Naive thymus-derived CD4-positive, alpha-beta T cell (primary cell): ENCODE measurements around the gene NPPA. TPM values are rescaled to one million over a fixed set of nuclear protein-coding genes. Genes with fewer than 3 reads are reported as not detected.
"Not testable (repeated sequence)": the region's sequence is repeated elsewhere in the genome, so short reads cannot be mapped to it uniquely, and the experiment has no call there.

ENCODE experiments used
- ATAC-seq: fragments of 150-1000 bp; cut with Tn5 transposase; 2 replicates; pipeline ENCODE4 v1.10.0; 2021; ENCODE audit warnings: mild to moderate bottlenecking, moderate library complexity
- CTCF ChIA-PET: fragments of 350-600 bp; sonication (Branson Sonifier 250); formaldehyde crosslinking; loops from one replicate; lab custom pipeline; 2021; ENCODE audit warnings: antibody characterized with exemption; lab: Charles Lee
- POLR2A ChIA-PET: fragments of 350-600 bp; sonication (Branson Sonifier 250); formaldehyde crosslinking; loops from one replicate; lab custom pipeline; 2021; ENCODE audit warnings: antibody characterized with exemption, inconsistent platforms; lab: Charles Lee
- DNase-seq, 9 donors: peaks; one replicate each; pipeline versions ENCODE4 v3.0.0 to v3.0.0-alpha.2; 2020 to 2022; ENCODE audit warnings: mixed read lengths in 1 of 9
- H3K27ac ChIP-seq: one replicate; pipeline ENCODE4 v1.7.0; 2013; ENCODE audit warnings: mild to moderate bottlenecking, low read depth, low read length, moderate library complexity
- H3K27me3 ChIP-seq, 2 donors: one replicate each; pipeline ENCODE4 v1.7.0; 2013; ENCODE audit warnings: low read length in 2 of 2, mild to moderate bottlenecking in 2 of 2, moderate library complexity in 2 of 2; ENCODE audit not compliant: control insufficient read depth in 2 of 2, insufficient read depth in 2 of 2
- H3K36me3 ChIP-seq, 3 experiments: 1 replicate in 2 of 3; 2 replicates in 1 of 3; pipeline ENCODE4 v1.7.0; 2013; ENCODE audit warnings: low read length in 3 of 3, mild to moderate bottlenecking in 3 of 3, moderate library complexity in 1 of 3; ENCODE audit not compliant: insufficient read depth in 3 of 3, control insufficient read depth in 2 of 3
- H3K4me1 ChIP-seq, 2 donors: one replicate each; pipeline ENCODE4 v1.7.0; 2013; ENCODE audit warnings: low read length in 2 of 2, mild to moderate bottlenecking in 2 of 2, moderate library complexity in 1 of 2; ENCODE audit not compliant: control insufficient read depth in 2 of 2, insufficient read depth in 2 of 2
- H3K4me3 ChIP-seq: 2 replicates; pipeline ENCODE4 v1.7.0; 2013; ENCODE audit warnings: mild to moderate bottlenecking, low read length
- H3K9me3 ChIP-seq, 3 experiments: 1 replicate in 2 of 3; 2 replicates in 1 of 3; pipeline ENCODE4 v1.7.0; 2013; ENCODE audit warnings: low read length in 3 of 3; ENCODE audit not compliant: control insufficient read depth in 2 of 3
- H3K27ac Mint-ChIP-seq, 9 donors: one replicate each; pipeline ENCODE4 v1.8.0; 2020 to 2022; ENCODE audit warnings: mixed read lengths in 9 of 9, mild to moderate bottlenecking in 8 of 9, moderate library complexity in 5 of 9, inconsistent platforms in 2 of 9
- H3K27me3 Mint-ChIP-seq, 5 donors: one replicate each; pipeline ENCODE4 v1.8.0; 2021 to 2022; ENCODE audit warnings: mixed read lengths in 5 of 5, mild to moderate bottlenecking in 1 of 5
- H3K36me3 Mint-ChIP-seq, 5 donors: one replicate each; pipeline ENCODE4 v1.8.0; 2020 to 2022; ENCODE audit warnings: mixed read lengths in 5 of 5, mild to moderate bottlenecking in 3 of 5, inconsistent platforms in 1 of 5
- H3K4me1 Mint-ChIP-seq, 7 donors: one replicate each; pipeline ENCODE4 v1.8.0; 2020 to 2022; ENCODE audit warnings: mixed read lengths in 7 of 7, mild to moderate bottlenecking in 3 of 7, inconsistent platforms in 1 of 7
- H3K4me3 Mint-ChIP-seq, 10 donors: one replicate each; pipeline ENCODE4 v1.8.0; 2020 to 2022; ENCODE audit warnings: mild to moderate bottlenecking in 10 of 10, mixed read lengths in 10 of 10, moderate library complexity in 6 of 10, inconsistent platforms in 2 of 10
- H3K9me3 Mint-ChIP-seq, 11 donors: one replicate each; pipeline ENCODE4 v1.8.0; 2020 to 2022; ENCODE audit warnings: mixed read lengths in 11 of 11, mild to moderate bottlenecking in 4 of 11, inconsistent platforms in 1 of 11, moderate library complexity in 1 of 11
- intact Hi-C, 2 donors: fragments of 100-400 bp; cut with micrococcal nuclease; formaldehyde crosslinking; loops; one replicate each; pipeline ENCODE4 v1.15.1; 2023
- polyA plus RNA-seq, 2 donors: library from polyadenylated mRNA; unstranded; fragments of 300-500 nt; fragmentation: Illumina TruSeq; gene quantifications; one replicate each; pipeline ENCODE4 v1.2.3, GENCODE V29; 2021
- total RNA-seq, 6 experiments: library from RNA in 5 of 6; stranded (reverse) in 5 of 6; gene quantifications; 1 replicate in 5 of 6; 2 replicates in 1 of 6; pipeline ENCODE4 v1.2.3 and lab custom pipeline; 2021 to 2026

The NPPA gene
- total RNA-seq = not detected
- polyA plus RNA-seq = not detected
- not detected for total RNA-seq (lab: John Stamatoyannopoulos, UW)

- no peaks in the 10 kb centered on the region for H3K27me3 ChIP-seq
- H3K36me3 Mint-ChIP-seq = peaks cover 3 to 19% (median 9%) of the 10 kb centered on the region in 5 donors
- H3K4me3 ChIP-seq = no peak within 1 kb of the TSS
- ATAC-seq (no peak), DNase-seq (no peak)
- H3K9me3 ChIP-seq = no peaks in the 10 kb centered on the region
- peaks cover 0 to 11% (median 7%) of the 10 kb centered on the region in 5 donors for H3K27me3 Mint-ChIP-seq
- H3K4me1 Mint-ChIP-seq = peaks cover 0 to 11% (median 0%) of the 10 kb centered on the region in 7 donors
- no peak within 1 kb of the TSS for H3K27ac Mint-ChIP-seq
- no peak within 1 kb of the TSS for H3K4me3 Mint-ChIP-seq
- no peak within 1 kb of the TSS for H3K27ac ChIP-seq
- intact Hi-C loops = no loop called here
- H3K36me3 ChIP-seq = peaks cover 0 to 5% (median 0%) of the 10 kb centered on the region in 3 experiments
- no peaks in the 10 kb centered on the region for H3K4me1 ChIP-seq
- peaks cover 0 to 1% (median 0%) of the 10 kb centered on the region in 11 donors for H3K9me3 Mint-ChIP-seq
- ChIA-PET CTCF (interaction anchor here (0.8 kb wide), 2 partner anchors 11 to 15 kb away, joined by 3 read pairs; no protein-coding TSS in a partner anchor), POLR2A (no interaction called here)
These were observed at the start of gene NPPA for GRCh38 chr1:11847667-11848372. Gene NPPA (minus strand): TSS chr1:11847783. CDS start chr1:11847684, 99 bp downstream.

DNA sequence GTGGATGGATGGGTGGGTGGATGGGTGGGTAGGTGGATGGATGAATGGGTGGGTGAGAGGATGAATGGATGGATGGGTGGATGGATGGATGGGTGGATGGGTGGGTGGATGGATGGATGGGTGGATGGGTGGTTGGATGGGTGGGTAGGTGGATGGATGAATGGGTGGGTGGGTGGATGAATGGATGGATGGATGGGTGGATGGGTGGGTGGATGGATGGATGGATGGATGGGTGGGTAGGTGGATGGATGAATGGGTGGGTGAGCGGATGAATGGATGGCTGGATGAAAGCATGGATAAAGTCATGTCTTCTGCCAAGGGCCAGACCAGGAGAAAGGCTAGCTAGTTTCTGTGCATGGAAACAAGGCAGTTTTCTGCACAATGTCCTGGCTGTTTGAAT lies 46.9 kb upstream of the NPPA start:
- intact Hi-C loops = loop anchor here (1.0 to 5.0 kb wide), 5 partner anchors 13 to 857 kb away; partner anchors contain the start of genes FBXO2 (in 1 of the 2) and FBXO44 (in 1 of the 2)
- peaks cover 26 to 55% (median 37%) of the 10 kb centered on the region in 5 donors for H3K27me3 Mint-ChIP-seq
- H3K36me3 ChIP-seq, H3K27ac Mint-ChIP-seq, H3K27ac ChIP-seq, H3K4me1 Mint-ChIP-seq, CTCF ChIA-PET, H3K4me3 Mint-ChIP-seq, POLR2A ChIA-PET, H3K27me3 ChIP-seq, H3K36me3 Mint-ChIP-seq, H3K9me3 ChIP-seq, H3K9me3 Mint-ChIP-seq, H3K4me1 ChIP-seq, DNase-seq, H3K4me3 ChIP-seq, ATAC-seq: not testable (repeated sequence)

GRCh38 chr1:11893907-11894251 lies 46.3 kb upstream of the NPPA start:
- peaks cover 0 to 4% of the 10 kb centered on the region in 2 donors for H3K27me3 ChIP-seq
- intact Hi-C loops = loop anchor here (1.0 to 5.0 kb wide), 5 partner anchors 13 to 857 kb away; partner anchors contain the start of genes FBXO2 (in 1 of the 2) and FBXO44 (in 1 of the 2)
- ChIA-PET POLR2A (interaction anchor here (0.9 to 1.4 kb wide), 2 partner anchors 14 to 16 kb away, joined by 5 read pairs; no protein-coding TSS in a partner anchor), CTCF (interaction anchor here (0.6 kb wide), 1 partner anchor 668 kb away, joined by 3 read pairs; no protein-coding TSS in a partner anchor)
- no peaks in the 10 kb centered on the region for H3K9me3 ChIP-seq
- H3K4me1 Mint-ChIP-seq = peaks cover 0 to 4% (median 0%) of the 10 kb centered on the region in 7 donors
- DNase-seq (peak; percentile 41 to 77 (median 61)), ATAC-seq (peak; percentile 91)
- peaks cover 20 to 49% (median 31%) of the 10 kb centered on the region in 5 donors for H3K27me3 Mint-ChIP-seq
- H3K27ac ChIP-seq = no peak overlapping the region
- no peak overlapping the region for H3K4me3 ChIP-seq
- peak overlapping the region in 2 of 9 donors; percentile 25 to 54 for H3K27ac Mint-ChIP-seq
- H3K9me3 Mint-ChIP-seq = peaks cover 0 to 1% (median 0%) of the 10 kb centered on the region in 11 donors
- no peaks in the 10 kb centered on the region for H3K36me3 ChIP-seq
- H3K4me1 ChIP-seq = no peaks in the 10 kb centered on the region
- no peaks in the 10 kb centered on the region for H3K36me3 Mint-ChIP-seq
- peak overlapping the region in 1 of 10 donors; percentile 2 for H3K4me3 Mint-ChIP-seq

DNA sequence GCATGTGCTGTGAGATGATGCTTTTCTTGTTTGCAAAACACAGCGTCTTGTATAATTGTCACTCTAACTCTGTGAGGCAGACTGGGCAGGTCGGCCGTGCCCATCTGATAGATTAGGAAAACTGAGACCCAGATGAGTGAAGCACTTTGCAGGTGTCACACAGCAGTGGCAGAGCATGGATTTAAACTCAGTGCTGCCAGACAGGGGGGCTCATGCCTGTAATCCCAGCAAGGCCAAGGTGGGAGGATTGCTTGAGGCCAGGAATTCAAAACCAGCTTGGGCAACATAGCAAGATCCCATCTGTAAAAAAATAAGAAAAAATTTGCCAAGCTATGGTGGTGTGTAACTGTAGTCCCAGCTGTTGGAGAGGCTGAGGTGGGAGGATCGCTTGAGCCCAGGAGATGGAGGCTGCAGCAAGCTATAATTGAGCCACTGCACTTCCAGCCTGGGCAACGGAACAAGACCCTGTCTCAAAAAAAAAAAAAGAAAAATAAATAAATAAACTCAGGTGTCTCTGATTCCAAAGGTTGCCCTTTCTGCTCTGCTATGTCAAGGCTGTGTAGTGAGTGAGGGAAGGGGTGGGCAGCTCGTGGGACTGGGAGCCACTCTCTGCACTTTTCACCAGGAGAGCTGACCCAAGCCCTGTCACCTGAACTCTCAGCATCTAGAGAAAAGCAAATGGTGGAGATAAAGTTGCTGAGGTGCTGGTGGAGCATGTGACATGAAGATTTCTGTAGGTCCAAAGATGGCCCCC lies 44.0 kb upstream of the NPPA start:
- H3K36me3 ChIP-seq = no peaks in the 10 kb centered on the region
- H3K27me3 ChIP-seq = no peaks in the 10 kb centered on the region
- Mint-ChIP-seq H3K36me3 (no peaks in the 10 kb centered on the region), H3K27me3 (peaks cover 10 to 30% (median 22%) of the 10 kb centered on the region in 5 donors), H3K4me3 (no peak overlapping the region), H3K4me1 (peaks cover 0 to 4% (median 0%) of the 10 kb centered on the region in 7 donors), H3K27ac (no peak overlapping the region), H3K9me3 (peaks cover 0 to 1% (median 0%) of the 10 kb centered on the region in 11 donors)
- ATAC-seq = no peak
- no peak for DNase-seq
- H3K27ac ChIP-seq = no peak overlapping the region
- no peaks in the 10 kb centered on the region for H3K4me1 ChIP-seq
- no peak overlapping the region for H3K4me3 ChIP-seq
- ChIA-PET POLR2A (interaction anchor here (0.7 kb wide), 1 partner anchor 17 kb away, joined by 3 read pairs; no protein-coding TSS in a partner anchor), CTCF (interaction anchor here (0.7 to 1.4 kb wide), 3 partner anchors 39 to 52 kb away, joined by 4 to 6 read pairs (median 4); no protein-coding TSS in a partner anchor)
- intact Hi-C loops = loop anchor here in 1 of 2 donors (5.0 kb wide), 1 partner anchor 239 kb away; the partner anchor contains the start of genes FBXO2 and FBXO44
- H3K9me3 ChIP-seq = no peaks in the 10 kb centered on the region

DNA sequence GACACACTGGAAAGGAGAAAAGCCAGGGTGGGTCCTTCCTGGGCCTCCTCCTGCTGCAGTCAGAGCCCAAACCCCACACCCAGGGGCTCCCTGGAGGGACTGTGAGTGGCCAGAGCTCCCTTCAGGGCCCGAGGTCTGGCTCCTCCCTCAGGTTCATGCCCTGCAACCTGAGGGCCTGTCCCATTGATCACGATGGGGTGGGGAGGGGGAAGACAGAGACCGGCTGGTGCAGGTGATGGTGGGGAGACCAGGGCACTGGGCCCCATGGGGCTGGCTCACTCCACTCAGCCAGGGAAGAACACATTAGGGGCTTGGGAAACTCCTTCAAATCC lies 41.3 kb upstream of the NPPA start:
- no peaks in the 10 kb centered on the region for H3K9me3 Mint-ChIP-seq
- intact Hi-C loops = no loop called here
- Histone ChIP-seq H3K4me1 (no peaks in the 10 kb centered on the region), H3K27ac (no peak overlapping the region), H3K4me3 (no peak overlapping the region), H3K9me3 (no peaks in the 10 kb centered on the region), H3K36me3 (no peaks in the 10 kb centered on the region), H3K27me3 (no peaks in the 10 kb centered on the region)
- no peak overlapping the region for H3K4me3 Mint-ChIP-seq
- H3K36me3 Mint-ChIP-seq = no peaks in the 10 kb centered on the region
- DNase-seq (no peak), ATAC-seq (no peak)
- peaks cover 4 to 18% (median 9%) of the 10 kb centered on the region in 5 donors for H3K27me3 Mint-ChIP-seq
- peaks cover 0 to 7% (median 0%) of the 10 kb centered on the region in 7 donors for H3K4me1 Mint-ChIP-seq
- CTCF ChIA-PET = no interaction called here
- POLR2A ChIA-PET = no interaction called here
- no peak overlapping the region for H3K27ac Mint-ChIP-seq

GRCh38 chr1:11888206-11888876 lies 40.8 kb upstream of the NPPA start:
- Mint-ChIP-seq H3K36me3 (no peaks in the 10 kb centered on the region), H3K4me1 (peaks cover 0 to 6% (median 0%) of the 10 kb centered on the region in 7 donors), H3K27me3 (peaks cover 0 to 13% (median 9%) of the 10 kb centered on the region in 5 donors), H3K4me3 (no peak overlapping the region), H3K27ac (no peak overlapping the region), H3K9me3 (no peaks in the 10 kb centered on the region)
- H3K36me3 ChIP-seq = no peaks in the 10 kb centered on the region
- DNase-seq (no peak), ATAC-seq (no peak)
- intact Hi-C loops = no loop called here
- CTCF ChIA-PET = no interaction called here
- H3K4me1 ChIP-seq = no peaks in the 10 kb centered on the region
- H3K9me3 ChIP-seq = no peaks in the 10 kb centered on the region
- POLR2A ChIA-PET = no interaction called here
- H3K27ac ChIP-seq = no peak overlapping the region
- no peak overlapping the region for H3K4me3 ChIP-seq
- H3K27me3 ChIP-seq = no peaks in the 10 kb centered on the region
